ENCODE measurements around the gene TSPAN9.

DNA sequence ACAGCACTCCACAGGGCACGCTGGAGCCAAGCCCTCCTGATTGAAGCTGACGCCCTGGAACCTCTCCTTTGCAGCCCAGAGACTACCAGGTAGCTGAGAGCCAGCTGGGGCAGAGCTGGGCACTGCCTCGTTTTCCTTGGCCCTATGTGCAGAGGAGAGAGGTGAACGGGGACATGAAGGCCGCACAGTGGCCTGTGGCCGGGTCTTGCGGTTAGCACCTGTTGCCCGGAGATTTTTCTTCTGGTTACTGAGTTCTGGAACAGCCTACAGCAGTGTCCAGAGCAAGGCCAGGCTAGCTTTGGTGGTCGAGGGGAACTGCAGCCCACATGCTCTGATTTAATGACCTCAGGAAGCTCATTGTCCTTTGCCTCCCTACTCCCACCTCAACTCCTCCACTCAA, 212.5 kb downstream of the TSPAN9 start:
- TF ChIP-seq, protein P1, sequence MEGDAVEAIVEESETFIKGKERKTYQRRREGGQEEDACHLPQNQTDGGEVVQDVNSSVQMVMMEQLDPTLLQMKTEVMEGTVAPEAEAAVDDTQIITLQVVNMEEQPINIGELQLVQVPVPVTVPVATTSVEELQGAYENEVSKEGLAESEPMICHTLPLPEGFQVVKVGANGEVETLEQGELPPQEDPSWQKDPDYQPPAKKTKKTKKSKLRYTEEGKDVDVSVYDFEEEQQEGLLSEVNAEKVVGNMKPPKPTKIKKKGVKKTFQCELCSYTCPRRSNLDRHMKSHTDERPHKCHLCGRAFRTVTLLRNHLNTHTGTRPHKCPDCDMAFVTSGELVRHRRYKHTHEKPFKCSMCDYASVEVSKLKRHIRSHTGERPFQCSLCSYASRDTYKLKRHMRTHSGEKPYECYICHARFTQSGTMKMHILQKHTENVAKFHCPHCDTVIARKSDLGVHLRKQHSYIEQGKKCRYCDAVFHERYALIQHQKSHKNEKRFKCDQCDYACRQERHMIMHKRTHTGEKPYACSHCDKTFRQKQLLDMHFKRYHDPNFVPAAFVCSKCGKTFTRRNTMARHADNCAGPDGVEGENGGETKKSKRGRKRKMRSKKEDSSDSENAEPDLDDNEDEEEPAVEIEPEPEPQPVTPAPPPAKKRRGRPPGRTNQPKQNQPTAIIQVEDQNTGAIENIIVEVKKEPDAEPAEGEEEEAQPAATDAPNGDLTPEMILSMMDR (IDR thresholded peaks at IDR 0.05; ENCODE audit: insufficient read depth, low read length, poor library complexity, severe bottlenecking) = no peak
- TF ChIP-seq EZH2phosphoT487 (conservative IDR thresholded peaks at IDR 0.05; ENCODE audit: low read length) = no peak

All from SU-DHL-6 (cell line).